ENCODE results near the gene ATP5MK. TPM values are rescaled to one million over a fixed set of nuclear protein-coding genes. Genes with fewer than 3 reads are reported as not detected.

ATP5MK gene
- total and polyA plus RNA-seq, 2 of the 8 experiments (the other 6 are each of a cell fraction or from before 2014, with no cell fraction given): 280 to 312 TPM

- Histone ChIP-seq H4K5ac (ENCODE audit: insufficient read length, low read depth, low read length) (no peak overlapping the region), H3K56ac (replicated peaks; ENCODE audit: insufficient read length, low read depth, low read length) (no peak overlapping the region), H2BK15ac (ENCODE audit: low read length) (no peak overlapping the region), H3K27ac (ENCODE audit: low read depth, low read length) (no peak overlapping the region), H3K79me1 (ENCODE audit: low read depth, low read length) (no peaks in the 10 kb centered on the region), H3K9me3 (ENCODE audit: insufficient read depth in 2 of 2, low read depth in 1 of 2, low read length in 1 of 2) (no peaks in the 10 kb centered on the region), H2AK5ac (ENCODE audit: low read depth, low read length) (no peak overlapping the region), H2BK5ac (ENCODE audit: low read depth, low read length) (no peak overlapping the region), H3K4me2 (ENCODE audit: insufficient read depth in 1 of 2, low read depth in 2 of 2, low read length in 2 of 2) (no peak overlapping the region), H3K9ac (replicated peaks in 1 of 4; ENCODE audit: extremely low read depth in 1 of 4, low read depth in 3 of 4, low read length in 3 of 4) (no peak overlapping the region), H4K91ac (replicated peaks; ENCODE audit: insufficient read length, low read length) (no peak overlapping the region), H3K79me2 (ENCODE audit: control insufficient read depth in 1 of 2, insufficient read depth in 2 of 2, low read length in 2 of 2) (no peaks in the 10 kb centered on the region), H2BK12ac (ENCODE audit: low read depth, low read length) (no peak overlapping the region), H3K4me3 (ENCODE audit: extremely low read depth in 1 of 4, insufficient read depth in 2 of 4, low read depth in 3 of 4, low read length in 4 of 4) (no peak overlapping the region), H3K36me3 (ENCODE audit: control insufficient read depth in 2 of 4, insufficient read depth in 4 of 4, low read length in 3 of 4) (peaks cover 57 to 97% (median 86%) of the 10 kb centered on the region in 4 experiments), H4K8ac (ENCODE audit: extremely low read depth, insufficient read depth, low read length) (no peak overlapping the region), H3K4me1 (replicated peaks in 1 of 4; ENCODE audit: control insufficient read depth in 3 of 4, insufficient read depth in 4 of 4, low read length in 3 of 4) (no peaks in the 10 kb centered on the region), H4K20me1 (replicated peaks in 1 of 2; ENCODE audit: control insufficient read depth in 1 of 2, insufficient read depth in 2 of 2, low read length in 2 of 2) (peaks cover 7 to 9% of the 10 kb centered on the region in 2 experiments), H2BK120ac (replicated peaks; ENCODE audit: low read depth, low read length) (no peak overlapping the region), H3K4ac (replicated peaks; ENCODE audit: insufficient read length, low read depth, low read length) (no peak overlapping the region), H3K23me2 (ENCODE audit: low read depth, low read length) (no peaks in the 10 kb centered on the region), H3K27me3 (replicated peaks in 1 of 4; ENCODE audit: control insufficient read depth in 3 of 4, extremely low read depth in 1 of 4, insufficient read depth in 3 of 4, low read length in 3 of 4) (no peaks in the 10 kb centered on the region), H3K23ac (ENCODE audit: insufficient read length) (no peak overlapping the region), H3K18ac (ENCODE audit: extremely low read depth, low read length) (no peak overlapping the region), H2AFZ (ENCODE audit: low read length) (no peak overlapping the region), H2BK20ac (ENCODE audit: low read length) (no peak overlapping the region), H3K14ac (ENCODE audit: insufficient read length) (no peak overlapping the region)
- ChIA-PET POLR2A (ENCODE audit: partially characterized antibody) (interaction anchor here (1.2 to 2.1 kb wide), 5 partner anchors 10 to 70 kb away, joined by 3 to 7 read pairs (median 4); no protein-coding TSS in a partner anchor), CTCF (ENCODE audit: partially characterized antibody) (interaction anchor here (0.6 to 4.3 kb wide), 20 partner anchors 9 to 184 kb away, joined by 3 to 35 read pairs (median 4); partner anchors contain the start of genes ATP5MK, CALHM2 and PDCD11)
- no peak for DNase-seq (ENCODE audit: low read depth in 1 of 2, low spot score in 2 of 2)
- TF ChIP-seq RFX5 (IDR thresholded peaks at IDR 0.05; ENCODE audit: borderline replicate concordance, low read depth, low read length) (no peak), USF2 (IDR thresholded peaks at IDR 0.05; ENCODE audit: low read length) (no peak), TCF12 (IDR thresholded peaks at IDR 0.05; ENCODE audit: low read depth, low read length) (no peak), SP4 (IDR thresholded peaks at IDR 0.05; ENCODE audit: low read length) (no peak), HDAC2 (IDR thresholded peaks at IDR 0.05; ENCODE audit: borderline replicate concordance in 1 of 2, low read depth in 2 of 2, low read length in 2 of 2) (no peak)
- TF ChIP-seq, protein P1, sequence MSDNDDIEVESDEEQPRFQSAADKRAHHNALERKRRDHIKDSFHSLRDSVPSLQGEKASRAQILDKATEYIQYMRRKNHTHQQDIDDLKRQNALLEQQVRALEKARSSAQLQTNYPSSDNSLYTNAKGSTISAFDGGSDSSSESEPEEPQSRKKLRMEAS (IDR thresholded peaks at IDR 0.05): no peak
- WGBS, 2 experiments (ENCODE audit: extremely low coverage in 1 of 2, insufficient coverage in 1 of 2, insufficient read length in 1 of 2, insufficient replicate concordance in 2 of 2, low coverage in 1 of 2, low lambda C conversion rate in 2 of 2, missing lambda C conversion rate in 1 of 2): 91% methylated on average over 8 of the region's 8 CpGs; no CpG with 5 or more reads in 1 of the 2 experiments
- no peak for FAIRE-seq
Measured at GRCh38 chr10:103415581-103415980, 19.3 kb upstream of the ATP5MK start.

All from H1 (cell line).